ENCODE data around the gene EMILIN1. TPM values are rescaled to one million over a fixed set of nuclear protein-coding genes. Genes with fewer than 3 reads are reported as not detected.

EMILIN1 gene
- total RNA-seq, 1 donor from 2014 or later: 0.95 TPM

DNA sequence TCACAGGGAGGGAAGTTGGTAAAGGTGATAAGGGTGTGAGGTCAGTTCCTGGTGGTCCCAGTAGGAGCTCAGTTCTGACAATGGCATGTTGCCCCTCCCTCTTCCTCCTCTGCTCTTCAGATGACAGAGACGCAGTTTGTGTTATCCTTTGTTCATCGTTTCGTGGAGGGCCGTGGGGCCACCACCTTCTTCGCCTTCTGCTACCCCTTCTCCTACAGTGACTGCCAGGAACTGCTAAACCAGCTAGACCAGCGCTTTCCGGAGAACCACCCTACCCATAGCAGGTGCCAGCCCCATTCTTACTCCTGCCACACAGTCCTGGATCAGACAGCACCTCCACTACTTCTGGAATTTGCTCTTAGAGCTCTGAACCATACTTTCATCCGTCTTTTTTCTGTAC, 24.6 kb upstream of the EMILIN1 start:
- Histone ChIP-seq H3K4me1 (ENCODE audit: insufficient read depth, low read length) (peaks cover 14% of the 10 kb centered on the region), H3K4me2 (ENCODE audit: low read length) (no peak overlapping the region), H3K4me3 (ENCODE audit: insufficient read depth, low read depth, low read length) (no peak overlapping the region), H2AFZ (ENCODE audit: low read depth, low read length) (no peak overlapping the region), H3K27me3 (ENCODE audit: insufficient read depth, low read length) (no peaks in the 10 kb centered on the region), H4K20me1 (ENCODE audit: insufficient read depth, low read length) (peaks cover 11% of the 10 kb centered on the region), H3K9me3 (ENCODE audit: insufficient read depth, low read depth, low read length) (no peaks in the 10 kb centered on the region), H3K36me3 (ENCODE audit: insufficient read depth, low read length) (peaks cover 11% of the 10 kb centered on the region), H3K27ac (ENCODE audit: low read depth, low read length) (no peak overlapping the region), H3K79me2 (ENCODE audit: insufficient read depth, low read length) (no peaks in the 10 kb centered on the region), H3K9ac (ENCODE audit: low read length) (no peak overlapping the region)
- no peak overlapping the region for H3K27ac Mint-ChIP-seq (ENCODE audit: unreplicated experiment)
- peaks cover 2% of the 10 kb centered on the region for H3K4me1 Mint-ChIP-seq (ENCODE audit: low read depth, unreplicated experiment)
- H3K36me3 Mint-ChIP-seq (ENCODE audit: low read depth, unreplicated experiment): peaks cover 18% of the 10 kb centered on the region
- DNase-seq (ENCODE audit: low read depth) (no peak), FAIRE-seq (no peak)
- H3K27me3 Mint-ChIP-seq (ENCODE audit: low read depth, unreplicated experiment): no peaks in the 10 kb centered on the region
- TF ChIP-seq EZH2 (IDR thresholded peaks at IDR 0.05; ENCODE audit: insufficient read depth, low read length): no peak
- TF ChIP-seq, protein P1, sequence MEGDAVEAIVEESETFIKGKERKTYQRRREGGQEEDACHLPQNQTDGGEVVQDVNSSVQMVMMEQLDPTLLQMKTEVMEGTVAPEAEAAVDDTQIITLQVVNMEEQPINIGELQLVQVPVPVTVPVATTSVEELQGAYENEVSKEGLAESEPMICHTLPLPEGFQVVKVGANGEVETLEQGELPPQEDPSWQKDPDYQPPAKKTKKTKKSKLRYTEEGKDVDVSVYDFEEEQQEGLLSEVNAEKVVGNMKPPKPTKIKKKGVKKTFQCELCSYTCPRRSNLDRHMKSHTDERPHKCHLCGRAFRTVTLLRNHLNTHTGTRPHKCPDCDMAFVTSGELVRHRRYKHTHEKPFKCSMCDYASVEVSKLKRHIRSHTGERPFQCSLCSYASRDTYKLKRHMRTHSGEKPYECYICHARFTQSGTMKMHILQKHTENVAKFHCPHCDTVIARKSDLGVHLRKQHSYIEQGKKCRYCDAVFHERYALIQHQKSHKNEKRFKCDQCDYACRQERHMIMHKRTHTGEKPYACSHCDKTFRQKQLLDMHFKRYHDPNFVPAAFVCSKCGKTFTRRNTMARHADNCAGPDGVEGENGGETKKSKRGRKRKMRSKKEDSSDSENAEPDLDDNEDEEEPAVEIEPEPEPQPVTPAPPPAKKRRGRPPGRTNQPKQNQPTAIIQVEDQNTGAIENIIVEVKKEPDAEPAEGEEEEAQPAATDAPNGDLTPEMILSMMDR (IDR thresholded peaks at IDR 0.05; ENCODE audit: insufficient read depth, low read depth, low read length): no peak
- H3K4me3 Mint-ChIP-seq (ENCODE audit: unreplicated experiment): peak overlapping the region; percentile 47
- no peaks in the 10 kb centered on the region for H3K9me3 Mint-ChIP-seq (ENCODE audit: unreplicated experiment)

DNA sequence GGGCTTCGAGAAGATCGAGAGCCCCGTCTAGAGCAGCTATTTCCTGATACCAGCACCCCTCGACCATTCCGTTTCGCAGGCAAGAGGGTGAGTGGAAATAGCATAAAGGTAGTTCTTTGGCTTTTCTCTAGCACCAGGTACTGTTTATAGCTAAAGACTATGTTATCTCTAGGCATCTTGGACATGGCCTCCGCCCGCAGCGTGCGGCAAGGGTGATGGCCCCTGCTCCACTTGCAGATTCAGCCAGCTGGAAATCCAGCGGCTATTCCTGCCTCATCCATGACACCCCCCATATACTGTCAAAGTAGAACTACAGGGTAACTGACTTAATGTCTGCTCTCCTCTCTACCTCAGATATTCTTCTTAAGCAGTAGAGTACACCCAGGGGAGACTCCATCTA, 23.7 kb upstream of the EMILIN1 start:
- Mint-ChIP-seq H3K4me1 (ENCODE audit: low read depth, unreplicated experiment) (peaks cover 2% of the 10 kb centered on the region), H3K27me3 (ENCODE audit: low read depth, unreplicated experiment) (no peaks in the 10 kb centered on the region), H3K9me3 (ENCODE audit: unreplicated experiment) (no peaks in the 10 kb centered on the region), H3K4me3 (ENCODE audit: unreplicated experiment) (no peak overlapping the region), H3K27ac (ENCODE audit: unreplicated experiment) (peak overlapping the region; percentile 58), H3K36me3 (ENCODE audit: low read depth, unreplicated experiment) (peaks cover 20% of the 10 kb centered on the region)
- no peaks in the 10 kb centered on the region for H3K9me3 ChIP-seq (ENCODE audit: insufficient read depth, low read depth, low read length)
- H3K36me3 ChIP-seq (ENCODE audit: insufficient read depth, low read length): peaks cover 11% of the 10 kb centered on the region
- no peak for DNase-seq (ENCODE audit: low read depth)
- H3K79me2 ChIP-seq (ENCODE audit: insufficient read depth, low read length): no peaks in the 10 kb centered on the region
- H3K9ac ChIP-seq (ENCODE audit: low read length): no peak overlapping the region
- TF ChIP-seq EZH2 (IDR thresholded peaks at IDR 0.05; ENCODE audit: insufficient read depth, low read length): no peak
- TF ChIP-seq, protein P1 (IDR thresholded peaks at IDR 0.05; ENCODE audit: insufficient read depth, low read depth, low read length): no peak
- no peaks in the 10 kb centered on the region for H3K27me3 ChIP-seq (ENCODE audit: insufficient read depth, low read length)
- H2AFZ ChIP-seq (ENCODE audit: low read depth, low read length): no peak overlapping the region
- H3K4me3 ChIP-seq (ENCODE audit: insufficient read depth, low read depth, low read length): no peak overlapping the region
- H3K27ac ChIP-seq (ENCODE audit: low read depth, low read length): no peak overlapping the region
- FAIRE-seq: no peak
- peaks cover 8% of the 10 kb centered on the region for H3K4me1 ChIP-seq (ENCODE audit: insufficient read depth, low read length)
- H4K20me1 ChIP-seq (ENCODE audit: insufficient read depth, low read length): peaks cover 11% of the 10 kb centered on the region
- H3K4me2 ChIP-seq (ENCODE audit: low read length): no peak overlapping the region

DNA sequence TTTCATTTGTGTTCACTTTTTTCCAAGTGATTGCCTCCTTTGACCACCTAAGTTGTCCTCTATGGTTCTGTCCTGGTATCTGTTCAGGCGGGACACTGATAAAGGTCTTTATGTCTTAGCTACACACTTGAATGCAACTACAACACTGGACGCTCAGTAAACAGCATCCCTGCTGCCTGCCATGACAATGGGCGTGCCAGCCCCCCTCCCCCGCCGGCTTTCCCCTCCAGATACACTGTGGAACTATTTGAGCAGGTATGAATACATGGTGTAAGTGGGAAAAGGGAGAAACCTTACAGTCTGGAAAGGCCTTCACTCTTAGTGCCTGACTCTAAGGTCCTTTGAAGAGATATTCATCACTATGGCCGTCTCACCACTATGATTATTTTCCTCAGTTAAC, 21.2 kb upstream of the EMILIN1 start:
- Mint-ChIP-seq H3K27ac (ENCODE audit: unreplicated experiment) (no peak overlapping the region), H3K4me1 (ENCODE audit: low read depth, unreplicated experiment) (peaks cover under 1% of the 10 kb centered on the region), H3K4me3 (ENCODE audit: unreplicated experiment) (no peak overlapping the region), H3K27me3 (ENCODE audit: low read depth, unreplicated experiment) (no peaks in the 10 kb centered on the region), H3K9me3 (ENCODE audit: unreplicated experiment) (no peaks in the 10 kb centered on the region), H3K36me3 (ENCODE audit: low read depth, unreplicated experiment) (peaks cover 21% of the 10 kb centered on the region)
- no peak for DNase-seq (ENCODE audit: low read depth)
- no peak overlapping the region for H3K9ac ChIP-seq (ENCODE audit: low read length)
- H3K9me3 ChIP-seq (ENCODE audit: insufficient read depth, low read depth, low read length): no peaks in the 10 kb centered on the region
- no peaks in the 10 kb centered on the region for H3K27me3 ChIP-seq (ENCODE audit: insufficient read depth, low read length)
- H3K27ac ChIP-seq (ENCODE audit: low read depth, low read length): no peak overlapping the region
- no peak overlapping the region for H3K4me2 ChIP-seq (ENCODE audit: low read length)
- peaks cover 11% of the 10 kb centered on the region for H4K20me1 ChIP-seq (ENCODE audit: insufficient read depth, low read length)
- H3K79me2 ChIP-seq (ENCODE audit: insufficient read depth, low read length): no peaks in the 10 kb centered on the region
- H3K4me3 ChIP-seq (ENCODE audit: insufficient read depth, low read depth, low read length): no peak overlapping the region
- H3K36me3 ChIP-seq (ENCODE audit: insufficient read depth, low read length): peaks cover 11% of the 10 kb centered on the region
- no peak overlapping the region for H2AFZ ChIP-seq (ENCODE audit: low read depth, low read length)
- FAIRE-seq: no peak
- H3K4me1 ChIP-seq (ENCODE audit: insufficient read depth, low read length): peaks cover 3% of the 10 kb centered on the region
- no peak for TF ChIP-seq EZH2 (IDR thresholded peaks at IDR 0.05; ENCODE audit: insufficient read depth, low read length)
- TF ChIP-seq, protein P1 (IDR thresholded peaks at IDR 0.05; ENCODE audit: insufficient read depth, low read depth, low read length): no peak

Data from astrocyte (in vitro differentiated cells and primary cell).